HG03196 (cell line): ENCODE measurements around the gene FFAR4.

Experiments
- ATAC-seq: cut with Tn5 transposase; IDR thresholded peaks from one replicate; pipeline ENCODE4 v1.9.1; 2021; ENCODE audit not compliant: unreplicated experiment

The FFAR4 gene

GRCh38 chr10:93570383-93570782, 3.9 kb downstream of the FFAR4 start:
- no peak for ATAC-seq

DNA sequence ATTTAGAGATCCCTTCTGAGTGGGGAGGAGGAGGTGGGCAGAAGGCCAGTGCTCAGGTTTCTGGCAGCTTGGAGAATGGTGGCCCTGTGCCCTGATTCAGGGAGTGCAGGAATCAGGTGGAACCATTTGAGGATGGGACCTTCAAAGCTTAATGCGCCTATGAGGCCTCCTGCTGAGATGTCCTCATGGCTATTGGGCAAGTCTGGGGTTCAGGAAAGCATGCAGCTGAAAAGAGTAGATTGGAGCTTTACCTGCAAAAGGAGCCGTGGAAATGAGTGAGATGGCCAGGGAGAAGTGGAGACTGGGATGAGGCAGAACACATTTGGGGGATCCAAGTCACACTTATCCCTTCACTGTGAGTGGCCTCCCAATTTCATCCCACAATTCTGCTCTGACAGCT, 6.1 kb downstream of the FFAR4 start:
- ATAC-seq, result no peak

GRCh38 chr10:93573051-93573909, 6.8 kb downstream of the FFAR4 start:
- no peak for ATAC-seq

- no peak for ATAC-seq
Observed at GRCh38 chr10:93573924-93574323, 7.5 kb downstream of the FFAR4 start.

DNA sequence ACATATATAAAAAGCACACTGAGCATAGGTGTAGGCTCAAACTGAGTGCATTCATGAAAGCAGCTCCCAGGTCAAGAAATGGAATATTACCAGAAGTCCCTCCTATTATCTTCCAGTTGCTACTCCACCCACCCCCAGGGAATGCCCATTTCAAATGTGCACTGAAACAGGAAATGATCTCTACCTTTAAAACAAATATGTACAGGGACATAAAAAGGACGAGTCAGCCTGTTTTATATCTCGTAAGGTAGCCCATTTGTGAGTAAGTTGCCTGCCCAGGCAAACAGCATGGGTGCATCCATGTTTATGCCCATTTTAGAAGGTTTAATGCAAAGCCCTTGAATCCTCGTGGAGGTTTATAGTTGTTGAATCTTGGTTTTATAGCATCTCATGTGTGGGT, 10.4 kb downstream of the FFAR4 start:
- ATAC-seq, result no peak

- no peak for ATAC-seq
Observed at GRCh38 chr10:93577565-93577964, 11.1 kb downstream of the FFAR4 start.

GRCh38 chr10:93579089-93579488, 12.6 kb downstream of the FFAR4 start:
- ATAC-seq, result no peak

DNA sequence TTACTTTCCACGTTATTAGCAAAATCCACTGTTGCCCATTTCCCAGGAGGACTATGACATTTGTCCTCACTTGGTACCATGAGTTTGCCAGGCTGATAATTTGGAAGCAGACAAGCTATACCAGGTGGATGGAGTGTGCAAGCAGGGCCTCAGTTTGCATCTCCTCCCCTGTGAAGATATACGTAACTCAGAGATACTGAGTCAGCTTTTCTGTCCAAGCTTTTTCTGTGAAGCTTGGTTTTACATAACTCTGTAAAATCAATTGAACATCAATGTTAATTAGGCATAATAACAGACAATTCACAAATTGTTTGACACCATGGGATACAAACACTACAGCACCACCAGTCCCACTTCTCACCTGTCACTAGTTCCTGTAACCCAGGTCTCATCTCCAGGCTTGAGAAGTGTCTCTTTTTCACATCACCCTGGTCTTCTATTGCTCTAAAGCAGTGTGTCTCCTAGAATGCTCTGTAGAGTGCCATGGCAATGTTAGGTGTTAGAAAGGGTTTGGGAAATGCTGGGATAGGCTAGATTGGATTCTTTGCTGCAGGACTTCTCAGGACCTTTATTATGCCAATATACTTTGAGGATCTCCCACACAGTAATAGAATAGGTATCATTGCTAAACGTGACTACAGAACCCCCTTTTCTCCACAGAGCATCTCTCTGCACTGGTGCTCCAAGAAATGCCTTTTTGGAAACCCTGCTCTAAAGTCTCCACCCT, 13.7 kb downstream of the FFAR4 start:
- ATAC-seq, result no peak

- no peak for ATAC-seq
Observed at GRCh38 chr10:93580828-93581227, 14.4 kb downstream of the FFAR4 start.

DNA sequence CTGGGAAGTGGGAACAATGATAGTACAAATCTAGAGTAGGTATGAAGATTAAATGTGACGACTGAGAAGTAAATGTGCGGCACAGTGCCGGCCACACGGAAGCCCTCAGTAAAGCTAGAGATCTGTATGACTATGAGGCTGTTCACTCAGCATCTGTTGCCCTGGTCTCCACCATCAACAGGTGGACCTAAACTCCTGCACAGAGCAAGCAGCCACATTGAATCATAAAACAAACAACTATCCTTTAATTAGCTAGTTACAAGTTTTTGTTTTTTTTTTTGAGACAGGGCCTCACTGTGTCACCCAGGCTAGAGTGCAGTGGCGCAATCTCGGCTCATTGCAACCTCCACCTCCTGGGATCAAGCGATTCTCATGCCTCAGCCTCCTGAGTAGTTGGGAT, 18.0 kb downstream of the FFAR4 start:
- ATAC-seq, result no peak

- no peak for ATAC-seq
Observed at GRCh38 chr10:93589648-93590562, 23.4 kb downstream of the FFAR4 start.

DNA sequence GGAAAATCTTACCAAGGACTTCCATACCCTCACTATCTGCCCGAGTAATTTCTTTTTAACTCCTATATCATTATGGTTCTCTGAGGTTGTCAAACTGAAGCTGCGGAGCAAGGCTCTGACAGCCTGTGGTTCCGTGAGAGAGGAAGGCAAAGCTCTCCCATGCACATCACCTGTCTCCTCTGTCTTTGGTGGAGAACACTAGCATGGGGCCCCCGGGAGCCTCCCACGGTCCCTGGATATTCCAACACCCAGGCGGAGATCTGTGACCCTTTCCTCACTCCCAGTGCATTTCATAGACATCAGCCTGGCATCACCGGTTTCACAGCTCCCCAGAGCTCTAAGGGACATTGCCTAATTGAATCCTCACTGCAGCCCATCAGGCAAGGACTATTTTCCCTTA, 24.2 kb downstream of the FFAR4 start:
- ATAC-seq, result no peak

DNA sequence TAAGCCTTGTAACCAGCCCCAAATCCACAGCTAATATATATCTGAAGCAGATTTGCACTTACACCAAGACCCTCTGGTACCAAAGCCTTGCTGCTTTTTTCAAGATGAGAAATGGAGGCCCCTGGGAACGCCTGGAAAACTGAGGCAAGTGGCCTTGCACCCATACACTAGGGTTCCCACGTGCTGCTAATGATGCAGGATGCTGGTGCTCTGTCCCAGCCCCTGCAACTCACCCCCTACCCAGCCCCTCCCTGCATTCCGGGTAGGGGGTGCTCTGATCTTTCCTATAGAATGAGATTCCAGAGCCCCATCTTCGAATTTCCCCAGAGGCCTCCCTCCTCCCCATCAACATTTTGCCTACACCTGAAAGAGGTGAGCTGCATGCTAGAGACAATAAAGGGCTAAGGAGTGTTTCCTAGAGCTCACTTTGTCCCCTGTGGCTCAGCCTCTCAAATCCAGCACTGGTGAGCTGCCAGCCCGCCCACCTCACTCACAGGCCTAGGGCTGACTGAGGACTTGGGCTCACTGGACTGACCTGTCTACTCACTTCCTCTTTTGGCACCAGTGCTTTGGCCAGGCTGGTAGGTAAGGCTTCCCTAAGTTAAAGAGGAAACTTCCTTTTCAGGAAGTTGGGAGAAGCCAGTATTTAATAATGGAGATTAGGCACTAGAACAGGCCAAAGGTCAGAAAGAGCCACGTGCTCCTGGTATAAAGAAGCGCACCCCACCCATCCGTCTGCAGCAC, 24.8 kb downstream of the FFAR4 start:
- no peak for ATAC-seq

DNA sequence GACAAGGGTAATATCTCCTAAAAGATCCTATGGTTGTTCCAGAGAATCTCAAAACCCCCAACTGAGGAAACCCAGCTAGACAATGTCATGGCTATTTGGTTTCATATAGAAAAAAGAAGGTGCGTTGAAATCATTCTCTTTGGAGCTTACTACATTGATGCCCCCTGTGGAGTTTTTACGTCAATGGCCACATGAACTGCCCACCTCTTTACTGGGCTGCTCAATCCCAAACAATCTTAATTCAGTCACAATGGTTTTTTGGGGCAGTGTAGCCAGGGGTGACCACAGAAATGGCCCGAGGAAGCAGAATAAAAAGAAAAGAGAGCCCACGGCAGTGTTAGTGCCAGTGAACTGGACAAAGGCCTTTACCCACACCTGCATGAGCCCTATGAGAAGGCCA, 26.8 kb downstream of the FFAR4 start:
- ATAC-seq, result no peak

GRCh38 chr10:93593749-93594148, 27.3 kb downstream of the FFAR4 start:
- no peak for ATAC-seq

DNA sequence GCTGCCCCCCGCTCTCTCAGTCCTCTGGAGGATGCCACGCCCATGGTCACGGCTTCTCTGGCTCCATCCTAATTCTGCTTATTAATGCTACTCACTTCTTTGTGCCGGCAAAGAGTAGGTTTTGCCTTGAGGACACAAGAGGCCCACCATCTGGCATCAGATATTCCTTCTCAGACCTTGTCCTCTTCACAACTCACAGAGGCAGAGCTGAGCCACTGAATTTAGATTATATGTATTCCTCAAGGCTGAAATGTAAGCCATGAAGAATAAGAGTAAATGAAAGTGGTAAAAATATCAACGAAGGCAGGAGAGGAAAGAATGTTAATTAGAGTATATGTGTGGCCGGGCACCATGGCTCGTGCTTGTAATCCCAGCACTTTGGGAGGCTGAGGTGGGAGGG, 28.1 kb downstream of the FFAR4 start:
- ATAC-seq, result no peak

- ATAC-seq, result no peak
Observed at GRCh38 chr10:93595378-93596161, 29.1 kb downstream of the FFAR4 start.

DNA sequence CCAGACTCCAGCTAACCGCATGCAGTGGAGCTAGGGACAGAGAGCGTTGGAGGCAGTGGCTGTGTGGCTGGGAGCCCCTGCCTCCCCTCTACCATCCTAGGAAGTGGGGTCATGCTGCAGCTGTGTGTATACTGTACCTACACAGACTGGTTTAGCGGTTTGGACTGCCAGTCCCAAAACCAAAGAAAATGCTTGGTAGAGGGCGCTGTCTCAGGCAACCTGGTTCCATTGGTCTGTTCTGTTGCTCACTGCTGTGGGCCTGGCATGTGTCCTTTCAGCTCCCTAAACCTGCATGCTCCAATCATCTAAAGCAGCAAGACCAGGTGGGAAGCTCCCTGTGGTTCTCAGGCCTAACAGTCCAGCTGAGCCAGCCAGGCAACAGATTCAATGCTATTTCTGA, 30.1 kb downstream of the FFAR4 start:
- no peak for ATAC-seq

DNA sequence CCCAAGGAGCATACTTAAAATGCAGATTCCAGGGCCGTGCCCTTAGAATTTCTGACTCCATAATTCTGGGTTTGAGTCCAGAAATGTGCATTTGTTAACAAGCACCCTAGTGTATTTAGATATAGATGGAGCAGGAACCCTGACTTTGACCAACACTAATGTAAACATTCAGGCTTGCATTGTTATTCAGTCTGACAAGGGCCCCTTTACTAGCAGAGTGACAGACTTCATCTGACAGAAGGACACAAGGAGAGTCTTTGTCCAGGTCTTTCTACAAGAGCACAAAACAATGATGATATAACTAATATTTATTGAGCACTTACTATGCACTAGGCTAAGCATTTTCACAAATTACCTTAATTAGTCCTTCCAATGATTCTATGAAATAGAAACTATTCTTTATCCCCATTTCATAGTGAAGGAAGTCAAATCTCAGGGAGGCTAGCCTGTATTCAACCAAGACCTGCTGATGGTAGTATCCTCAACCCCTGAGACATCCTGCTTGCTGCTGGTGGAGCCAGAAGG, 30.7 kb downstream of the FFAR4 start:
- no peak for ATAC-seq

GRCh38 chr10:93598157-93598556, 31.7 kb downstream of the FFAR4 start:
- ATAC-seq, result no peak
